Measurements from ENCODE around the gene MID1IP1. TPM values are rescaled to one million over a fixed set of nuclear protein-coding genes. Genes with fewer than 3 reads are reported as not detected.

Gene MID1IP1, protein sequence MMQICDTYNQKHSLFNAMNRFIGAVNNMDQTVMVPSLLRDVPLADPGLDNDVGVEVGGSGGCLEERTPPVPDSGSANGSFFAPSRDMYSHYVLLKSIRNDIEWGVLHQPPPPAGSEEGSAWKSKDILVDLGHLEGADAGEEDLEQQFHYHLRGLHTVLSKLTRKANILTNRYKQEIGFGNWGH
- polyA plus RNA-seq: 10 to 100 TPM; 16.7 to 43.3 TPM

- Histone ChIP-seq H3K4me3 (ENCODE audit: low read depth in 1 of 2, low read length in 2 of 2) (peak within 1 kb of the TSS; percentile 47 to 51), H3K4me1 (ENCODE audit: control insufficient read depth in 2 of 2, insufficient read depth in 2 of 2, low read length in 1 of 2) (no peaks in the 10 kb centered on the region), H3K27ac (ENCODE audit: low read depth in 2 of 2, low read length in 1 of 2) (peak within 1 kb of the TSS; percentile 75 to 89), H3K9me3 (ENCODE audit: control insufficient read depth in 2 of 2, insufficient read depth in 1 of 2, low read depth in 1 of 2, low read length in 1 of 2) (no peaks in the 10 kb centered on the region), H3K36me3 (ENCODE audit: control insufficient read depth in 2 of 2, insufficient read depth in 2 of 2, low read length in 1 of 2) (no peaks in the 10 kb centered on the region), H3K27me3 (ENCODE audit: control insufficient read depth in 1 of 2, insufficient read depth in 2 of 2, low read length in 2 of 2) (no peaks in the 10 kb centered on the region)
- 5 to 24% methylated on average over 32 of the region's 32 CpGs for WGBS, 2 donors
These were observed at the start of gene MID1IP1 for GRCh38 chrX:38800981-38801845. TSS of gene MID1IP1 (plus strand) at chrX:38801459. CDS start at chrX:38804947, 3,488 bp downstream.

- Histone ChIP-seq H3K4me3 (ENCODE audit: low read depth in 1 of 2, low read length in 2 of 2) (no peak overlapping the region), H3K27ac (ENCODE audit: low read depth in 2 of 2, low read length in 1 of 2) (no peak overlapping the region), H3K4me1 (ENCODE audit: control insufficient read depth in 2 of 2, insufficient read depth in 2 of 2, low read length in 1 of 2) (no peaks in the 10 kb centered on the region), H3K9me3 (ENCODE audit: control insufficient read depth in 2 of 2, insufficient read depth in 1 of 2, low read depth in 1 of 2, low read length in 1 of 2) (no peaks in the 10 kb centered on the region), H3K27me3 (ENCODE audit: control insufficient read depth in 1 of 2, insufficient read depth in 2 of 2, low read length in 2 of 2) (no peaks in the 10 kb centered on the region), H3K36me3 (ENCODE audit: control insufficient read depth in 2 of 2, insufficient read depth in 2 of 2, low read length in 1 of 2) (no peaks in the 10 kb centered on the region)
- 32 to 35% methylated on average over 6 of the region's 6 CpGs for whole genome bisulfite sequencing, 2 donors
These were observed 47.0 kb upstream of the MID1IP1 start for GRCh38 chrX:38754102-38754790.

DNA sequence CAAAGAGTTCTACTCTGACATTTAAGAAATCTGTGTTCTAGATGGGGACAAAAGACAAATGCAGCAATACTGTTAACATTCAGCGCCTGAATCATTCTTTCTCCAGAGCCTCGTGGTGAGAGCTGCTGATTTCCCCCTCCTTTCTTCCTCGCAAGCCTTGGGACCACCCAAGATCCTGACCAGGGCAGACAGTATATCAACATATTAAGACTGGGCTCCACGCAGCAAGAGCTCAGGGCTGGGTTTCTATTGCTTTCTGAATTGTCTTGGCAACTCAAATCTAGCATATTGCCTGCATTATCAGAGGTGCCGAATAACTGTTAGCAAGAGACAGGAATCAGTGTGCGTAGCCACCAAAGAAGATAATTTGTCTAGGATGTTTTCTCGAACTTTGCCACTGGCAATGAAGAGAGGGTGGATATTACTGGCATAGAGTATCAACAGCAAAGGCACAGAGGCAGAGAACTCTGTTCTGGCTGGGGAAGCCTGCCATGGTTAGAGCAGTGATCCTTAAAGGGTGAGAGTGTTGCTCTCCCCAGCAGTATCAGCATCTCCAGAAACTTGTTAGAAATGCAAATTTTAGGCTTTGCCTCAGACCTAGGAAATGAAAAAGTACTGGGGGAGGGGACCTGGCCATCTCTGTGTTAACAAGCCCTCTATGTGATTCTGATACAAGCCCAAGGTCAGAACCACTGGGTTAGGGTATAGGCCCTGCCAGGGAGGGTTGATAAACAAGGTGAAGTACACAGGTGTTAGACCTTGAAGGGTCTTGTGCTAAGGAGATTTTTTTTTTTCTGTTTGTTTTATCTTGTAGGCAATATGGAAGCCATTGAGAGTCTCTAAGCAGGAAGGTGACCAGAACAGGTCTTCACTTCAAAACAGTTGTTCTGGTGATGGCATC lies 46.2 kb upstream of the MID1IP1 start:
- no peak overlapping the region for H3K27ac ChIP-seq (ENCODE audit: low read depth in 2 of 2, low read length in 1 of 2)
- no peaks in the 10 kb centered on the region for H3K36me3 ChIP-seq (ENCODE audit: control insufficient read depth in 2 of 2, insufficient read depth in 2 of 2, low read length in 1 of 2)
- no peak overlapping the region for H3K4me3 ChIP-seq (ENCODE audit: low read depth in 1 of 2, low read length in 2 of 2)
- 57 to 77% methylated on average over 7 of the region's 7 CpGs for WGBS, 2 donors
- H3K4me1 ChIP-seq (ENCODE audit: control insufficient read depth in 2 of 2, insufficient read depth in 2 of 2, low read length in 1 of 2): no peaks in the 10 kb centered on the region
- H3K27me3 ChIP-seq (ENCODE audit: control insufficient read depth in 1 of 2, insufficient read depth in 2 of 2, low read length in 2 of 2): no peaks in the 10 kb centered on the region
- no peaks in the 10 kb centered on the region for H3K9me3 ChIP-seq (ENCODE audit: control insufficient read depth in 2 of 2, insufficient read depth in 1 of 2, low read depth in 1 of 2, low read length in 1 of 2)

GRCh38 chrX:38760883-38761282 lies 40.4 kb upstream of the MID1IP1 start:
- Histone ChIP-seq H3K27me3 (ENCODE audit: control insufficient read depth in 1 of 2, insufficient read depth in 2 of 2, low read length in 2 of 2) (no peaks in the 10 kb centered on the region), H3K9me3 (ENCODE audit: control insufficient read depth in 2 of 2, insufficient read depth in 1 of 2, low read depth in 1 of 2, low read length in 1 of 2) (no peaks in the 10 kb centered on the region), H3K4me1 (ENCODE audit: control insufficient read depth in 2 of 2, insufficient read depth in 2 of 2, low read length in 1 of 2) (no peaks in the 10 kb centered on the region), H3K27ac (ENCODE audit: low read depth in 2 of 2, low read length in 1 of 2) (no peak overlapping the region), H3K4me3 (ENCODE audit: low read depth in 1 of 2, low read length in 2 of 2) (no peak overlapping the region), H3K36me3 (ENCODE audit: control insufficient read depth in 2 of 2, insufficient read depth in 2 of 2, low read length in 1 of 2) (no peaks in the 10 kb centered on the region)
- 54 to 88% methylated on average over 1 of the region's 1 CpG for WGBS, 2 donors

DNA sequence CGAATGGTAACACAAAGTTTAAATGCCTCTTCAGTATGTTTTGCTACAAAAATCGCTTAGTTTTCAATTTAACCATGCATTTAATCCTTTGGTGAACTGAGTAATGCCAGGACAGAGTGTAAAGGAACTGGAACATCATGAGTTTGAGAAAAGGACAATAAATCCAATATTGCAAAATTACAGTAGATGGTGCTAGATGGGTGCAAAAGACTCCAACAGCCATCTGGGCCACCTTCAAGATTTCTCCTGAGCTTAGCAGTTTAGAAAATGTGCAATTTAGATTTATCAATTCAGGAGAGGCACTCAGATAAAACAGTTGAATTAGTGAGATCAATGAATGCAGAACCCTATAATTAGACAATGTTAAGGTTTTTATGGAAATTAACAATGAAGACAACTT lies 33.2 kb upstream of the MID1IP1 start:
- WGBS, 2 donors: 26 to 53% methylated on average over 2 of the region's 2 CpGs
- Histone ChIP-seq H3K9me3 (ENCODE audit: control insufficient read depth in 2 of 2, insufficient read depth in 1 of 2, low read depth in 1 of 2, low read length in 1 of 2) (no peaks in the 10 kb centered on the region), H3K4me1 (ENCODE audit: control insufficient read depth in 2 of 2, insufficient read depth in 2 of 2, low read length in 1 of 2) (no peaks in the 10 kb centered on the region), H3K27ac (ENCODE audit: low read depth in 2 of 2, low read length in 1 of 2) (no peak overlapping the region), H3K4me3 (ENCODE audit: low read depth in 1 of 2, low read length in 2 of 2) (no peak overlapping the region), H3K27me3 (ENCODE audit: control insufficient read depth in 1 of 2, insufficient read depth in 2 of 2, low read length in 2 of 2) (peaks cover 0 to 6% of the 10 kb centered on the region in 2 donors), H3K36me3 (ENCODE audit: control insufficient read depth in 2 of 2, insufficient read depth in 2 of 2, low read length in 1 of 2) (no peaks in the 10 kb centered on the region)

DNA sequence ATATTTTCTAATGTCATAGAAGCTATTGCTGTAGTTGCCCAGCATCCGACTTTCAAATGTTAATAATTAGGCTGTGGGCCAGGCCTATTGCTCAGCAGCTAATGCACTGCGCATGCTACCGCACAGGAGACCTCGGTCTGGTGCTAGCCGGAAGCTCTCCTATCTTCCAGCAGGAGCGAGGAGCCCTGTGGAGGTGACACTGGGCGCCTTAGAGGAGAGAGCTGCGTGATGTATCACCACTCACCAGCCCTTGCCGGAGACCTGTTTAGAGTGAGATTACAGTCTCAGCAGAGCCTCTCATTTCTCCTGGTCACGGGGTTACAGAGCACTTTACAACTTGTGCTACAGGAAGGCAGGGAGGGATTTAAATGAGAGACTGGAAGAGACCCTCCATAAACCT lies 31.1 kb upstream of the MID1IP1 start:
- Histone ChIP-seq H3K36me3 (ENCODE audit: control insufficient read depth in 2 of 2, insufficient read depth in 2 of 2, low read length in 1 of 2) (no peaks in the 10 kb centered on the region), H3K27me3 (ENCODE audit: control insufficient read depth in 1 of 2, insufficient read depth in 2 of 2, low read length in 2 of 2) (peaks cover 0 to 6% of the 10 kb centered on the region in 2 donors), H3K27ac (ENCODE audit: low read depth in 2 of 2, low read length in 1 of 2) (no peak overlapping the region), H3K4me3 (ENCODE audit: low read depth in 1 of 2, low read length in 2 of 2) (no peak overlapping the region), H3K9me3 (ENCODE audit: control insufficient read depth in 2 of 2, insufficient read depth in 1 of 2, low read depth in 1 of 2, low read length in 1 of 2) (no peaks in the 10 kb centered on the region), H3K4me1 (ENCODE audit: control insufficient read depth in 2 of 2, insufficient read depth in 2 of 2, low read length in 1 of 2) (no peaks in the 10 kb centered on the region)
- 83 to 91% methylated on average over 10 of the region's 10 CpGs for WGBS, 2 donors

DNA sequence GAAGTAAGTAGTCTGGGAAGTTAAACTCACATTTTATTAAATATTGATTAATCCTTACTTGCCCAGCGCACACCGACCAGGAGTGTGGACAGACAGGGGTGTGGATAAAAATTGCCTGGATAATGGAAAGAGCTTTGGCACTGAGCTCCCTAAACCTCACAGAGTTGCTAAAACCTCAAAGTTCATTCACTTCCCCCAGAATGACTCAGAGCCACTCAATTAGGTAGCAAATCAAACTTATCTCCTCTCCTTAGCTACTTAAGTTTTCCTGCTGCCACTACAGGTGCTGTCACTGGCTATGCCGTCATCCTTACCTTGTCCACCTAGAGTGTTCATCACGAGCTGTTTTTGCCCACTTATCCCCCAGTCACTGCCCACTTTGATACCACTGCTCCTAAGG lies 27.0 kb upstream of the MID1IP1 start:
- WGBS, 2 donors: 66 to 78% methylated on average over 4 of the region's 4 CpGs
- no peak overlapping the region for H3K4me3 ChIP-seq (ENCODE audit: low read depth in 1 of 2, low read length in 2 of 2)
- peaks cover 0 to 11% of the 10 kb centered on the region in 2 donors for H3K27me3 ChIP-seq (ENCODE audit: control insufficient read depth in 1 of 2, insufficient read depth in 2 of 2, low read length in 2 of 2)
- H3K36me3 ChIP-seq (ENCODE audit: control insufficient read depth in 2 of 2, insufficient read depth in 2 of 2, low read length in 1 of 2): no peaks in the 10 kb centered on the region
- H3K9me3 ChIP-seq (ENCODE audit: control insufficient read depth in 2 of 2, insufficient read depth in 1 of 2, low read depth in 1 of 2, low read length in 1 of 2): no peaks in the 10 kb centered on the region
- no peaks in the 10 kb centered on the region for H3K4me1 ChIP-seq (ENCODE audit: control insufficient read depth in 2 of 2, insufficient read depth in 2 of 2, low read length in 1 of 2)
- H3K27ac ChIP-seq (ENCODE audit: low read depth in 2 of 2, low read length in 1 of 2): no peak overlapping the region

GRCh38 chrX:38796946-38797345 lies 4.3 kb upstream of the MID1IP1 start:
- Histone ChIP-seq H3K4me3 (ENCODE audit: low read depth in 1 of 2, low read length in 2 of 2) (no peak overlapping the region), H3K9me3 (ENCODE audit: control insufficient read depth in 2 of 2, insufficient read depth in 1 of 2, low read depth in 1 of 2, low read length in 1 of 2) (no peaks in the 10 kb centered on the region), H3K36me3 (ENCODE audit: control insufficient read depth in 2 of 2, insufficient read depth in 2 of 2, low read length in 1 of 2) (no peaks in the 10 kb centered on the region), H3K4me1 (ENCODE audit: control insufficient read depth in 2 of 2, insufficient read depth in 2 of 2, low read length in 1 of 2) (no peaks in the 10 kb centered on the region), H3K27ac (ENCODE audit: low read depth in 2 of 2, low read length in 1 of 2) (no peak overlapping the region), H3K27me3 (ENCODE audit: control insufficient read depth in 1 of 2, insufficient read depth in 2 of 2, low read length in 2 of 2) (no peaks in the 10 kb centered on the region)

DNA sequence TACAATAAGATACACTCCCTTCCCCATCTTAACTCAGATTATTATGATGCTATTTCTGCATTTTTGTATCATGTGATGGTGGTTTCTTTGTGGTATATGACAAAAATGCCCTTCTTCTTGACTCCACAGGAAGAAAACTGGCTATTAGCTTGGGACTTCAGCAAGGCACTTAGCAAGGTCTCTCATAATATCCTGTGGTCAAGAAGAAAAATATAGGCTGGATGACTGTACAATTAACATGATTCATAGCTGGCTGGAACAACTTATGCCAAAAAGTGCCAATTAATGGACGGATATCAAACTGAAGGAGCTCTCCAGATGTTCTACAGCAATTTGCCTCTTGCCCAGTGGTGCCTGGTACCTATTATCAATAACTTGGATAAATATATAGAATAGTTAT lies 2.3 kb upstream of the MID1IP1 start:
- Histone ChIP-seq H3K27ac (ENCODE audit: low read depth in 2 of 2, low read length in 1 of 2) (no peak overlapping the region), H3K4me1 (ENCODE audit: control insufficient read depth in 2 of 2, insufficient read depth in 2 of 2, low read length in 1 of 2) (no peaks in the 10 kb centered on the region), H3K9me3 (ENCODE audit: control insufficient read depth in 2 of 2, insufficient read depth in 1 of 2, low read depth in 1 of 2, low read length in 1 of 2) (no peaks in the 10 kb centered on the region), H3K27me3 (ENCODE audit: control insufficient read depth in 1 of 2, insufficient read depth in 2 of 2, low read length in 2 of 2) (no peaks in the 10 kb centered on the region), H3K4me3 (ENCODE audit: low read depth in 1 of 2, low read length in 2 of 2) (no peak overlapping the region), H3K36me3 (ENCODE audit: control insufficient read depth in 2 of 2, insufficient read depth in 2 of 2, low read length in 1 of 2) (no peaks in the 10 kb centered on the region)
- WGBS, 2 donors: 79 to 84% methylated on average over 1 of the region's 1 CpG

Measured in esophagus (tissue), 2 donors.